HEK293 (cell line): ENCODE results near the gene EGFR.

ENCODE experiments used
- SCRT1 ChIP-seq: fragments of 450-650 bp; formaldehyde crosslinking; IDR thresholded peaks from 2 replicates; pipeline ENCODE4 v1.5.1; 2016; ENCODE audit warnings: missing biosample characterization, missing genetic modification characterization, borderline replicate concordance
- TCF7L2 ChIP-seq: IDR thresholded peaks from 2 replicates; pipeline ENCODE4 v1.6.1; 2011; ENCODE audit warnings: low read depth, mild to moderate bottlenecking, inconsistent platforms, low read length, moderate library complexity, borderline replicate concordance
- ZNF10 ChIP-seq: fragments of 450-650 bp; formaldehyde crosslinking; IDR thresholded peaks from 2 replicates; pipeline ENCODE4 v1.5.1; 2017; ENCODE audit warnings: missing biosample characterization, missing genetic modification characterization
- ZNF138 ChIP-seq: fragments of 450-650 bp; formaldehyde crosslinking; IDR thresholded peaks from 2 replicates; pipeline ENCODE4 v1.5.1; 2016; ENCODE audit warnings: missing biosample characterization, missing genetic modification characterization, borderline replicate concordance
- ZNF211 ChIP-seq: fragments of 450-650 bp; formaldehyde crosslinking; IDR thresholded peaks from 2 replicates; pipeline ENCODE4 v1.5.1; 2016; ENCODE audit warnings: low read depth, missing biosample characterization, missing genetic modification characterization
- ZNF23 ChIP-seq: fragments of 450-650 bp; formaldehyde crosslinking; IDR thresholded peaks from 2 replicates; pipeline ENCODE4 v1.5.1; 2016; ENCODE audit warnings: missing biosample characterization, missing genetic modification characterization, borderline replicate concordance
- ZNF266 ChIP-seq: fragments of 450-650 bp; formaldehyde crosslinking; IDR thresholded peaks from 2 replicates; pipeline ENCODE4 v1.5.1; 2016; ENCODE audit warnings: missing biosample characterization, missing genetic modification characterization, low read depth
- ZNF274 ChIP-seq, 2 experiments: fragments of 200-500 bp in 1 of 2; fragments of 450-650 bp in 1 of 2; sonication (Bioruptor generic) in 1 of 2; formaldehyde crosslinking in 1 of 2; IDR thresholded peaks; 2 replicates each; pipeline versions ENCODE4 v1.5.1 to v1.6.1; 2014 to 2016; ENCODE audit warnings: borderline replicate concordance in 1 of 2, inconsistent platforms in 1 of 2, low read length in 1 of 2, missing biosample characterization in 1 of 2, missing genetic modification characterization in 1 of 2
- ZNF423 ChIP-seq: fragments of 450-650 bp; formaldehyde crosslinking; IDR thresholded peaks from 2 replicates; pipeline ENCODE4 v1.5.1; 2016; ENCODE audit warnings: missing biosample characterization, missing genetic modification characterization
- ZNF843 ChIP-seq: fragments of 450-650 bp; formaldehyde crosslinking; IDR thresholded peaks from 2 replicates; pipeline ENCODE4 v1.5.1; 2016; ENCODE audit warnings: missing biosample characterization, missing genetic modification characterization
- TF ChIP-seq, protein P1 (sequence below): fragments of 450-650 bp; formaldehyde crosslinking; IDR thresholded peaks from 2 replicates; pipeline ENCODE4 v1.5.1; 2016; ENCODE audit warnings: missing biosample characterization, missing genetic modification characterization
- TF ChIP-seq, protein P2 (sequence below): fragments of 450-650 bp; formaldehyde crosslinking; IDR thresholded peaks from 2 replicates; pipeline ENCODE4 v1.5.1; 2016; ENCODE audit warnings: missing biosample characterization, missing genetic modification characterization
- TF ChIP-seq, protein P3 (sequence below): fragments of 450-650 bp; formaldehyde crosslinking; IDR thresholded peaks from 2 replicates; pipeline ENCODE4 v1.5.1; 2016; ENCODE audit warnings: missing biosample characterization, missing genetic modification characterization

DNA sequence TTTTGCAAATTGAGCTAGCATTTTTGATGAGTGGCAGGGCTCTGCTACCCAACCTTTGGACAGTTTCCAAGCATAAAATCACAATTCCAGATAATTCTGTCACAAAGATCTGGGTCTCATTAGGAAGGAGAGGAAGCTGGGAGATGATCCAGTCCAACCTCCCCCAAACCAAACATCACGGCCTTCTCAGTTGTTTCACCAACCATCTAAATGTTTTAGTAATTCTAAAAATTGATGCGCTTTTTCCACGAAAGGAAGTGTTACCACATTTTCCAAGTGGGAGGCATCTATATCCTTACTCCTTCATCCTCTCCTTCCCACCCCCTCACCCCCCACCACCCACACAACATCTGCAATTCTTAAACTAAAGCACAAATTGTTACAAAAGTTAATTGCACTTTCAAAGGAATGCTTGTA is 108.3 kb downstream of the EGFR start:
- TF ChIP-seq ZNF10 (tag by site-specific recombination) (no peak), ZNF138 (no peak), ZNF274 (IDR thresholded peaks at IDR 0.05; ENCODE audit: low read length) (no peak), ZNF274 (tag by site-specific recombination; IDR thresholded peaks at IDR 0.05; ENCODE audit: borderline replicate concordance) (no peak), ZNF23 (no peak), SCRT1 (no peak), ZNF211 (tag by site-specific recombination) (no peak), ZNF266 (tag by site-specific recombination) (no peak), TCF7L2 (no peak), ZNF843 (no peak), ZNF423 (no peak)
- TF ChIP-seq, protein P1, sequence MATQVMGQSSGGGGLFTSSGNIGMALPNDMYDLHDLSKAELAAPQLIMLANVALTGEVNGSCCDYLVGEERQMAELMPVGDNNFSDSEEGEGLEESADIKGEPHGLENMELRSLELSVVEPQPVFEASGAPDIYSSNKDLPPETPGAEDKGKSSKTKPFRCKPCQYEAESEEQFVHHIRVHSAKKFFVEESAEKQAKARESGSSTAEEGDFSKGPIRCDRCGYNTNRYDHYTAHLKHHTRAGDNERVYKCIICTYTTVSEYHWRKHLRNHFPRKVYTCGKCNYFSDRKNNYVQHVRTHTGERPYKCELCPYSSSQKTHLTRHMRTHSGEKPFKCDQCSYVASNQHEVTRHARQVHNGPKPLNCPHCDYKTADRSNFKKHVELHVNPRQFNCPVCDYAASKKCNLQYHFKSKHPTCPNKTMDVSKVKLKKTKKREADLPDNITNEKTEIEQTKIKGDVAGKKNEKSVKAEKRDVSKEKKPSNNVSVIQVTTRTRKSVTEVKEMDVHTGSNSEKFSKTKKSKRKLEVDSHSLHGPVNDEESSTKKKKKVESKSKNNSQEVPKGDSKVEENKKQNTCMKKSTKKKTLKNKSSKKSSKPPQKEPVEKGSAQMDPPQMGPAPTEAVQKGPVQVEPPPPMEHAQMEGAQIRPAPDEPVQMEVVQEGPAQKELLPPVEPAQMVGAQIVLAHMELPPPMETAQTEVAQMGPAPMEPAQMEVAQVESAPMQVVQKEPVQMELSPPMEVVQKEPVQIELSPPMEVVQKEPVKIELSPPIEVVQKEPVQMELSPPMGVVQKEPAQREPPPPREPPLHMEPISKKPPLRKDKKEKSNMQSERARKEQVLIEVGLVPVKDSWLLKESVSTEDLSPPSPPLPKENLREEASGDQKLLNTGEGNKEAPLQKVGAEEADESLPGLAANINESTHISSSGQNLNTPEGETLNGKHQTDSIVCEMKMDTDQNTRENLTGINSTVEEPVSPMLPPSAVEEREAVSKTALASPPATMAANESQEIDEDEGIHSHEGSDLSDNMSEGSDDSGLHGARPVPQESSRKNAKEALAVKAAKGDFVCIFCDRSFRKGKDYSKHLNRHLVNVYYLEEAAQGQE, result no peak
- TF ChIP-seq, protein P2, sequence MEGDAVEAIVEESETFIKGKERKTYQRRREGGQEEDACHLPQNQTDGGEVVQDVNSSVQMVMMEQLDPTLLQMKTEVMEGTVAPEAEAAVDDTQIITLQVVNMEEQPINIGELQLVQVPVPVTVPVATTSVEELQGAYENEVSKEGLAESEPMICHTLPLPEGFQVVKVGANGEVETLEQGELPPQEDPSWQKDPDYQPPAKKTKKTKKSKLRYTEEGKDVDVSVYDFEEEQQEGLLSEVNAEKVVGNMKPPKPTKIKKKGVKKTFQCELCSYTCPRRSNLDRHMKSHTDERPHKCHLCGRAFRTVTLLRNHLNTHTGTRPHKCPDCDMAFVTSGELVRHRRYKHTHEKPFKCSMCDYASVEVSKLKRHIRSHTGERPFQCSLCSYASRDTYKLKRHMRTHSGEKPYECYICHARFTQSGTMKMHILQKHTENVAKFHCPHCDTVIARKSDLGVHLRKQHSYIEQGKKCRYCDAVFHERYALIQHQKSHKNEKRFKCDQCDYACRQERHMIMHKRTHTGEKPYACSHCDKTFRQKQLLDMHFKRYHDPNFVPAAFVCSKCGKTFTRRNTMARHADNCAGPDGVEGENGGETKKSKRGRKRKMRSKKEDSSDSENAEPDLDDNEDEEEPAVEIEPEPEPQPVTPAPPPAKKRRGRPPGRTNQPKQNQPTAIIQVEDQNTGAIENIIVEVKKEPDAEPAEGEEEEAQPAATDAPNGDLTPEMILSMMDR (tag by site-specific recombination), result no peak
- TF ChIP-seq, protein P3, sequence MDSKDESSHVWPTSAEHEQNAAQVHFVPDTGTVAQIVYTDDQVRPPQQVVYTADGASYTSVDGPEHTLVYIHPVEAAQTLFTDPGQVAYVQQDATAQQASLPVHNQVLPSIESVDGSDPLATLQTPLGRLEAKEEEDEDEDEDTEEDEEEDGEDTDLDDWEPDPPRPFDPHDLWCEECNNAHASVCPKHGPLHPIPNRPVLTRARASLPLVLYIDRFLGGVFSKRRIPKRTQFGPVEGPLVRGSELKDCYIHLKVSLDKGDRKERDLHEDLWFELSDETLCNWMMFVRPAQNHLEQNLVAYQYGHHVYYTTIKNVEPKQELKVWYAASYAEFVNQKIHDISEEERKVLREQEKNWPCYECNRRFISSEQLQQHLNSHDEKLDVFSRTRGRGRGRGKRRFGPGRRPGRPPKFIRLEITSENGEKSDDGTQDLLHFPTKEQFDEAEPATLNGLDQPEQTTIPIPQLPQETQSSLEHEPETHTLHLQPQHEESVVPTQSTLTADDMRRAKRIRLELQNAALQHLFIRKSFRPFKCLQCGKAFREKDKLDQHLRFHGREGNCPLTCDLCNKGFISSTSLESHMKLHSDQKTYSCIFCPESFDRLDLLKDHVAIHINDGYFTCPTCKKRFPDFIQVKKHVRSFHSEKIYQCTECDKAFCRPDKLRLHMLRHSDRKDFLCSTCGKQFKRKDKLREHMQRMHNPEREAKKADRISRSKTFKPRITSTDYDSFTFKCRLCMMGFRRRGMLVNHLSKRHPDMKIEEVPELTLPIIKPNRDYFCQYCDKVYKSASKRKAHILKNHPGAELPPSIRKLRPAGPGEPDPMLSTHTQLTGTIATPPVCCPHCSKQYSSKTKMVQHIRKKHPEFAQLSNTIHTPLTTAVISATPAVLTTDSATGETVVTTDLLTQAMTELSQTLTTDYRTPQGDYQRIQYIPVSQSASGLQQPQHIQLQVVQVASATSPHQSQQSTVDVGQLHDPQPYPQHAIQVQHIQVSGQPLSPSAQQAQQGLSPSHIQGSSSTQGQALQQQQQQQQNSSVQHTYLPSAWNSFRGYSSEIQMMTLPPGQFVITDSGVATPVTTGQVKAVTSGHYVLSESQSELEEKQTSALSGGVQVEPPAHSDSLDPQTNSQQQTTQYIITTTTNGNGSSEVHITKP (tag by site-specific recombination), result no peak
